ENCODE results near the gene DIO1.

The DIO1 gene

GRCh38 chr1:53959664-53960250 is 65.8 kb downstream of the DIO1 start:
- H3K4me1 Mint-ChIP-seq (ENCODE audit: low read depth), result peaks cover 11% of the 10 kb centered on the region
- no peaks in the 10 kb centered on the region for H3K9me3 Mint-ChIP-seq
- no peaks in the 10 kb centered on the region for H3K27me3 Mint-ChIP-seq (ENCODE audit: low read depth)
- no peak overlapping the region for H3K4me3 Mint-ChIP-seq
- no peak overlapping the region for H3K27ac Mint-ChIP-seq
- H3K36me3 Mint-ChIP-seq (ENCODE audit: low read depth), result peaks cover 13% of the 10 kb centered on the region
